Measurements from ENCODE around the gene PLLP. TPM values are rescaled to one million over a fixed set of nuclear protein-coding genes. Genes with fewer than 3 reads are reported as not detected.

PLLP gene, protein sequence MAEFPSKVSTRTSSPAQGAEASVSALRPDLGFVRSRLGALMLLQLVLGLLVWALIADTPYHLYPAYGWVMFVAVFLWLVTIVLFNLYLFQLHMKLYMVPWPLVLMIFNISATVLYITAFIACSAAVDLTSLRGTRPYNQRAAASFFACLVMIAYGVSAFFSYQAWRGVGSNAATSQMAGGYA
- total RNA-seq, result 10 to 100 TPM in 1 of 4 donors, 1 to 10 TPM in 3; 3.6 to 10.7 (median 6.4) TPM

DNA sequence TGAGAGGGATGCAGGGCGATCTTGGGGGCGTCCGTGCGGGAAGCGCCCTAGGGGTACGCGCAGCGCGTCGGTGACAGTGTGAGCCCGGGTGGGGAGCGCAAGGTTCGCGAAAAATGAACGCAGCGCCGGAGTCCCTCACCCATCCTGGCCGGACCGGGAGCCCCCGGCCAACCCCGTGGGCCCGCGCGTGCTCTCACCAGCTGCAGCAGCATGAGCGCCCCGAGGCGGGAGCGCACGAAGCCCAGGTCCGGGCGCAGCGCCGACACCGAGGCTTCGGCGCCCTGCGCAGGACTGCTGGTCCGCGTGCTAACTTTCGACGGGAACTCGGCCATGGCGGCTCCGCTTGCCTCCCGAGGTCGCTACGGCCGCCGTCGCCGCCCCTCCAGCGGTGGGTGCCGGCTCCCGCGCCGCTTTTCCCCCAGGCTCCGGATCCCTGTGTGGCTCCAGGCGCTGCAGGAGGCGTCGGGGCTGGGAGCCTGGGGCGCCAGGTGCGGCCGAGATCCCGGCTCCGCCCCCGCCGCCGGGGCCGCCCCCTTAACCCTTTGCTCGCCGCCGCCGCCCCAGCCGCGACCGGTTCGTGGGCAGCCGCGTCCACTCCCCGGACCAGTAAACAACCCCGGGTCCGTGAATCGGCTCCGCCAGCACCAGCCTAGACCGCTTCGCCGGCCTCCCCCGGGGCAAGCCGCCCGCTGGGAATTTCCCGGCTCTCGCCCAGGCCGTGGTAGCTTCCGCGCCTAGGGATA, at the start of gene PLLP:
PLLP (minus strand) TSS at position 464 of the 743 bp plus-strand sequence; CDS start at position 332, 132 bp downstream.
- H3K4me3 ChIP-seq, result peak within 1 kb of the TSS; percentile 59 to 70 (median 66)
- H3K36me3 ChIP-seq, result no peaks in the 10 kb centered on the region
- peak within 1 kb of the TSS in 3 of 4 donors; percentile 6 to 39 (median 25) for H3K27ac ChIP-seq (replicated peaks in 1 of 4)
- TF ChIP-seq POLR2AphosphoS5 (IDR thresholded peaks at IDR 0.05) (no peak), POLR2A (IDR thresholded peaks at IDR 0.05; ENCODE audit: low read depth) (no peak)
- WGBS, result 10% methylated on average over 26 of the region's 95 CpGs
- H3K9me3 ChIP-seq, result no peaks in the 10 kb centered on the region
- H3K4me1 ChIP-seq, result peaks cover 12 to 27% (median 19%) of the 10 kb centered on the region in 4 donors
- no peak for DNase-seq (ENCODE audit: extremely low spot score)
- intact Hi-C loops (cut with DNase I), result no loop called here
- peaks cover 0 to 30% (median 9%) of the 10 kb centered on the region in 4 donors for H3K27me3 ChIP-seq

DNA sequence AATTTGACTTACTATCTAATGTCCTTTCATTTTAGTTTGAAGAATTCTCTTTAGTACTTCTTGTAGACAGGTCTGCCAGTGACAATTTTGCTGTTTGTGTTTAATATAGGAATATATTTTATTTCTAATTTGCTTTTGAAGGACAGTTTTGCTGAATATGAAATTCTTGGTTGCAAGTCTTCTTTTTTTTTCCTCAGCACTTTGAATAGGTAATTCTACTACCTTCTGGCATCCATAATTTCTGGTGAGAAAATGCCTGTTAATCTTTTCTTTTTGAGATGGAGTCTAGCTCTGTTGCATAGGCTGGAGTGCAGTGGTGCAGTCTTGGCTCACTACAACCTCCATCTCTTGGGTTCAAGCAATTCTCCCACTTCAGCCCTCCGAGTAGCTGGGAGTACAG, 48.9 kb upstream of the PLLP start:
- 100% methylated on average over 1 of the region's 1 CpG for WGBS
- H3K27me3 ChIP-seq, result no peaks in the 10 kb centered on the region
- no peak overlapping the region for H3K27ac ChIP-seq (replicated peaks in 1 of 4)
- intact Hi-C loops (cut with DNase I), result no loop called here
- no peak overlapping the region for H3K4me3 ChIP-seq
- peaks cover 0 to 10% (median 0%) of the 10 kb centered on the region in 4 donors for H3K9me3 ChIP-seq
- DNase-seq (ENCODE audit: extremely low spot score), result no peak
- TF ChIP-seq, protein P1, sequence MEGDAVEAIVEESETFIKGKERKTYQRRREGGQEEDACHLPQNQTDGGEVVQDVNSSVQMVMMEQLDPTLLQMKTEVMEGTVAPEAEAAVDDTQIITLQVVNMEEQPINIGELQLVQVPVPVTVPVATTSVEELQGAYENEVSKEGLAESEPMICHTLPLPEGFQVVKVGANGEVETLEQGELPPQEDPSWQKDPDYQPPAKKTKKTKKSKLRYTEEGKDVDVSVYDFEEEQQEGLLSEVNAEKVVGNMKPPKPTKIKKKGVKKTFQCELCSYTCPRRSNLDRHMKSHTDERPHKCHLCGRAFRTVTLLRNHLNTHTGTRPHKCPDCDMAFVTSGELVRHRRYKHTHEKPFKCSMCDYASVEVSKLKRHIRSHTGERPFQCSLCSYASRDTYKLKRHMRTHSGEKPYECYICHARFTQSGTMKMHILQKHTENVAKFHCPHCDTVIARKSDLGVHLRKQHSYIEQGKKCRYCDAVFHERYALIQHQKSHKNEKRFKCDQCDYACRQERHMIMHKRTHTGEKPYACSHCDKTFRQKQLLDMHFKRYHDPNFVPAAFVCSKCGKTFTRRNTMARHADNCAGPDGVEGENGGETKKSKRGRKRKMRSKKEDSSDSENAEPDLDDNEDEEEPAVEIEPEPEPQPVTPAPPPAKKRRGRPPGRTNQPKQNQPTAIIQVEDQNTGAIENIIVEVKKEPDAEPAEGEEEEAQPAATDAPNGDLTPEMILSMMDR (IDR thresholded peaks at IDR 0.05), result no peak
- TF ChIP-seq POLR2AphosphoS5 (IDR thresholded peaks at IDR 0.05), result no peak
- TF ChIP-seq POLR2A (IDR thresholded peaks at IDR 0.05; ENCODE audit: low read depth), result no peak
- no peak for TF ChIP-seq EP300 (IDR thresholded peaks at IDR 0.05)
- no peaks in the 10 kb centered on the region for H3K36me3 ChIP-seq
- no peaks in the 10 kb centered on the region for H3K4me1 ChIP-seq

DNA sequence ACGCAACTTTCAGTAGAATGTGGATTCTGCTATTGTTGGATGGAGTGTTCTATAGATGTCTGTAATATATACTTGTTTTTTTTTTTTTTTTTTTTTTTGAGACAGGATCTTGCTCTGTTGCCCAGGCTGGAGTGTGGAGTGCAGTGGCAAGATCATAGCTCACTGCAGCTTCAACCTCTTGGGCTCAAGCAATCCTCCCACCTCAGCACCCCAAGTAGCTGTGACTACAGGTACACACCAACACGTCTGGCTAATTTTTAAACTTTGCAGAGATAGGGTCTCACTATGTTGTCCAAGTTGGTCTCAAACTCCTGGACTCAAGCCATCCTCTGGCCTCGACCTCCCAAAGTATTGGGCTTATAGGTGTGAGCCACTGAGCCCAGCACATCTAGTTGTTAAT, 46.9 kb upstream of the PLLP start:
- 94% methylated on average over 3 of the region's 3 CpGs for WGBS
- no peak overlapping the region for H3K4me3 ChIP-seq
- peaks cover 0 to 8% (median 2%) of the 10 kb centered on the region in 4 donors for H3K9me3 ChIP-seq
- peak; percentile 24 for DNase-seq (ENCODE audit: extremely low spot score)
- H3K27me3 ChIP-seq, result no peaks in the 10 kb centered on the region
- H3K27ac ChIP-seq (replicated peaks in 1 of 4), result no peak overlapping the region
- H3K4me1 ChIP-seq, result no peaks in the 10 kb centered on the region
- H3K36me3 ChIP-seq, result no peaks in the 10 kb centered on the region
- intact Hi-C loops (cut with DNase I), result no loop called here
- TF ChIP-seq EP300 (IDR thresholded peaks at IDR 0.05) (no peak), POLR2A (IDR thresholded peaks at IDR 0.05; ENCODE audit: low read depth) (no peak), POLR2AphosphoS5 (IDR thresholded peaks at IDR 0.05) (no peak)
- TF ChIP-seq, protein P1 (IDR thresholded peaks at IDR 0.05), result no peak

DNA sequence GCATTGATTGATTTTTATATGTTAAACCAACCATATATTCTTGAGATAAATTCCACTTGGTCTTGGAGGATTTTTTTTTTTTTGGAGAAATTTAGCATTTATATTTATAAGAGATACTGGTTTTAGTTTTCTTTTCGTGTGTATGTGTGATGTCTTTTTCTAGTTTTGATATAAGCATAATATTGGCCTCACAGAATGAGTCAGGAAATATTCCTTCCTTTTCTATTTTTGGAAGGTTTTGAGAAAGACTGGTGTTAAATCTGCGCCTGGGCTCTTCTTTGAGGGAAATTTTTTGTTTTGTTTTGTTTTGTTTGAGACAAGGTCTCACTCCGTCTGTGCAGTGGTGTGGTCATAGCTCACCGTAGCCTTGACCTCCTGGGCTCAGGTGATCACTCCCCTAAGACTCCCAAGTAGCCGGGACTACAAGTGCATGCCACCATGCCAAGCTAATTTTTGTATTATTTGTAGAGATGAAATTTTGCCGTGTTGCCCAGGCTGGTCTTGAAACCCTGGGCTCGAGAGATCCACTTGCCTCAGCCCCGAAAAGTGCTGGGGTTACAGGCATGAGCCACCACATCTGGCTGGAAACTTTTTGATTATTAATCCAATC, 45.4 kb upstream of the PLLP start:
- Histone ChIP-seq H3K4me1 (no peaks in the 10 kb centered on the region), H3K4me3 (no peak overlapping the region), H3K27ac (replicated peaks in 1 of 4) (no peak overlapping the region), H3K27me3 (no peaks in the 10 kb centered on the region), H3K36me3 (no peaks in the 10 kb centered on the region), H3K9me3 (peaks cover 0 to 9% (median 4%) of the 10 kb centered on the region in 4 donors)
- TF ChIP-seq, protein P1 (IDR thresholded peaks at IDR 0.05), result no peak
- no peak for TF ChIP-seq POLR2A (IDR thresholded peaks at IDR 0.05; ENCODE audit: low read depth)
- TF ChIP-seq POLR2AphosphoS5 (IDR thresholded peaks at IDR 0.05), result no peak
- no peak for TF ChIP-seq EP300 (IDR thresholded peaks at IDR 0.05)
- peak; percentile 70 for DNase-seq (ENCODE audit: extremely low spot score)
- intact Hi-C loops (cut with DNase I), result no loop called here
- WGBS, result 78% methylated on average over 8 of the region's 8 CpGs

DNA sequence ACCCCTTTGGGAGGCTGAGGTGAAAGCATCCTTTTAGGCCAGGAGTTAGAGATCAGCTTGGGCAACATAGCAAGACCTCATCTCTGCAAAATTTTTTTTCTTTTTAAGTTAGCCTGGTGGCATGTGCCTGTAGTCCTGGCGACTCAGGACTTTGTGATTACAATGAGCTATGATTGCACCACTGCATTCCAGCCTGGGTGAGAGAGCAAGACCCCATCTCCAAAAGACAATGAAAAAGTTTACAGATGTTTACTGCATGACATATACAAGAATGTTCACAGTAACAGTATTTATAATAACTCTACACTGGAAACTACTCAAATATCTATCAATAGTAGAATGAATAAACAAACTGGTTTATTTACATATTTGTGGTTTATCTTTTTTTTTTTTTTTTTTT, 41.0 kb upstream of the PLLP start:
- WGBS, result 72% methylated on average over 1 of the region's 1 CpG
- TF ChIP-seq, protein P1 (IDR thresholded peaks at IDR 0.05), result no peak
- TF ChIP-seq EP300 (IDR thresholded peaks at IDR 0.05), result no peak
- TF ChIP-seq POLR2AphosphoS5 (IDR thresholded peaks at IDR 0.05), result no peak
- TF ChIP-seq POLR2A (IDR thresholded peaks at IDR 0.05; ENCODE audit: low read depth), result no peak
- Histone ChIP-seq H3K36me3 (no peaks in the 10 kb centered on the region), H3K4me1 (no peaks in the 10 kb centered on the region), H3K27ac (replicated peaks in 1 of 4) (no peak overlapping the region), H3K27me3 (no peaks in the 10 kb centered on the region), H3K9me3 (peaks cover 0 to 9% (median 1%) of the 10 kb centered on the region in 4 donors), H3K4me3 (no peak overlapping the region)
- intact Hi-C loops (cut with DNase I), result no loop called here
- no peak for DNase-seq (ENCODE audit: extremely low spot score)

Data from esophagus muscularis mucosa (tissue), 4 donors.